OCI-M1 (cell line): ENCODE data around the gene SNAPIN.
"Not testable (repeated sequence)": the region's sequence is repeated elsewhere in the genome, so short reads cannot be mapped to it uniquely, and the experiment has no call there.

ENCODE experiments used
- DNase-seq: peaks from one replicate; lab custom pipeline; 2025; lab: John Stamatoyannopoulos, UW

The SNAPIN gene

GRCh38 chr1:153626904-153627714, 31.4 kb upstream of the SNAPIN start, which contains the start of gene S100A13:
Gene S100A13, minus strand, starts transcription at chr1:153627505. Its CDS starts 1,033 bp downstream, at chr1:153626472.
- peak; percentile 94 for DNase-seq

DNA sequence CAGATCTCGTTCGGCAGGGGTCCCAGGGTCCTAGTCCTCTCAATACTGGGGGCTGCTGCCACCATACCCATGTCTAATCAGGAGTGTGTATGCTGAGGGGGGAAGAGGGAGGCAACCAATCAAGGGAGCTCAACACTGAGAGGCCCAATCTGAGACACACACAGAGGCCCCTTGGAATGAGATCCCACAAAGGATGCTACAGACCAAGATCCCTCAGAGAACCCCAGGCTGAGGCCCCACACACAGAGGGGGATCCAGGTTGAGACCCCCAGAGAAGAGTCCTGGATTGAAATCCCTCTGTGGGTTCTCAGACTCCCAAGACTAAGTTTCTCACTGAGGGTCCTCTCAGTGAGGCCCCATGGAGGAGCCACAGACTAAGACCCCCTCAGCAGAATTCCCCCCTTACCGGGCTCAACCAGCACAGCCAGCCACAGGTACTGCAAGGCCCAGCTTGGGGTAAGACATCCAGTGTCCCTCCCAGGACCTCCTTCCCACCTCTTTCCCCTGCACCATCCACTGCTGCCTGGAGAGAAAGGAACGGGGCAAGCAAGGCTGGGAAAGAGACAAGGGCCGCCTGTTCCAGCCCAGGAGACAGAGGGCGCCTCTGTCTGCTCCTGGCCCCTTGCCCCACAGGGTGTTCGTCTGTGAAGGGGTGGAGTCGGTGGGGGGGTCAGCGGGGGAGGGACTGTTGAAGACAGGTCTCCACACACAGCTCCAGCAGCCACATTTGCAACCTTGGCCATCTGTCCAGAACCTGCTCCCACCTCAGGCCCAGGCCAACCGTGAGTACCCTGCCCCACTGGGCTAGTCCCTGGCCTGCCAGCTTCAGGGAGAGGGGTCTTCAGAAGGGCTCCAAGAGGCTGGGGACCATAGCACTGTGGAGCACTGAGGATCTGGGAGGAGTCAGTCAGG, 30.5 kb upstream of the SNAPIN start, which contains the start of gene S100A1:
Gene S100A1 (plus strand): TSS at position 720 of the 912 bp plus-strand sequence. CDS start 2,088 bp downstream, outside the sequence.
- DNase-seq, result peak; percentile 30

GRCh38 chr1:153628638-153629342, 29.7 kb upstream of the SNAPIN start:
- DNase-seq, result no peak

DNA sequence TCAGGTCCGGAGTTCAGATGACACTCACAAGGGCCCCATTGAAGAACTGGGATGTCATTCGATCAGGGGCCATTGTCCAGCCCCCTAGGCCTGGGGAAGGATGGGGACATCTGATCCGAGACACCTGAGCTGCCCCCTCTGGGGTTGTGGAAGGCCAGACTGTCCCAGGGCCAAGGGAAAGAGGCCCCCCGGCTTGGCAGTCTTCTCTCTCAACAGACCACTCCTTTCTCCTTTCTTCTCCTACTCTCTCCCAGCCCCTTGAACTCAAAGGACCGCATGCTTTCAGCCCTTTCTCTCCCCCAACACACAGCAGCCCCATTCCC, 29.2 kb upstream of the SNAPIN start:
- no peak for DNase-seq

- DNase-seq, result no peak
Measured at GRCh38 chr1:153629971-153630370, 28.5 kb upstream of the SNAPIN start.

GRCh38 chr1:153630384-153630783, 28.1 kb upstream of the SNAPIN start:
- no peak for DNase-seq

DNA sequence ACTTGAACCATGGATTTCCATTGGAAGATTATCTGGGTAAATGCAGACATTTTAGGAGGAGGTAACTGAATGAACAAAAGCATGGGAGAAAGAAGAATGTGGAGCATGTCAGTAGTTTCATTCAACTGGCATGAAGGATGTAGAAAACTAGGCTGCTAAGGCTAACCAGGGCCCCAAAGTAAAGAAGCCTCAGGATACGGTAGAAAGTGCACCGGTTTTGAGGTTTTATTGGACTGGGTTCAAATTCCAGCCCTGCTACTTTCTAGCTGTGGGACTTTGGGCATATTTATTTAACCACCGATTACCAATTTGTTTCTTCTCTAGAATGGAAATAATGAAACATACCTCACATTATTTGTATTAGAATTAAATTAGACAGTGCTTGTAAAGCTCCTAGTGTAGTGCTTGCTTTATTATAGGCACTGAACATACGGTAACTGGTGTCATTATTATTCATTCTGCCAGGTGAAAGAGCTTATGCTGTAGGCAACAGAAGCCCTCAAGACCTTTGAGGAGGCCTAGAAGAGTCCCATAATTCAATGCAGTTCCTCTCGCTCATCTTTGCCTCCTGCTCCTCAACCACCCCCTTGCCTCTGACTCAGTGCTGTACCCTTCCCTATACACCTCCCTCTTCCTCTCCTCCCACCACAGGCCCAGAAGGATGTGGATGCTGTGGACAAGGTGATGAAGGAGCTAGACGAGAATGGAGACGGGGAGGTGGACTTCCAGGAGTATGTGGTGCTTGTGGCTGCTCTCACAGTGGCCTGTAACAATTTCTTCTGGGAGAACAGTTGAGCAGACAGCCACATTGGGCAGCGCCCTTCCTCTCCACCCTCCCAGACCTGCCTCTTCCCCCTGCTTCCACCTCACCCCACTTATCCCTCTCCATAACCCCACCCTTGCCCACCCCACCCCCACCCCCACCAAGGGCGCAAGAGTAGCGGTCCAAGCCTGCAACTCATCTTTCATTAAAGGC, 27.2 kb upstream of the SNAPIN start:
- DNase-seq, result no peak

GRCh38 chr1:153633161-153633753, 25.2 kb upstream of the SNAPIN start:
- no peak for DNase-seq

DNA sequence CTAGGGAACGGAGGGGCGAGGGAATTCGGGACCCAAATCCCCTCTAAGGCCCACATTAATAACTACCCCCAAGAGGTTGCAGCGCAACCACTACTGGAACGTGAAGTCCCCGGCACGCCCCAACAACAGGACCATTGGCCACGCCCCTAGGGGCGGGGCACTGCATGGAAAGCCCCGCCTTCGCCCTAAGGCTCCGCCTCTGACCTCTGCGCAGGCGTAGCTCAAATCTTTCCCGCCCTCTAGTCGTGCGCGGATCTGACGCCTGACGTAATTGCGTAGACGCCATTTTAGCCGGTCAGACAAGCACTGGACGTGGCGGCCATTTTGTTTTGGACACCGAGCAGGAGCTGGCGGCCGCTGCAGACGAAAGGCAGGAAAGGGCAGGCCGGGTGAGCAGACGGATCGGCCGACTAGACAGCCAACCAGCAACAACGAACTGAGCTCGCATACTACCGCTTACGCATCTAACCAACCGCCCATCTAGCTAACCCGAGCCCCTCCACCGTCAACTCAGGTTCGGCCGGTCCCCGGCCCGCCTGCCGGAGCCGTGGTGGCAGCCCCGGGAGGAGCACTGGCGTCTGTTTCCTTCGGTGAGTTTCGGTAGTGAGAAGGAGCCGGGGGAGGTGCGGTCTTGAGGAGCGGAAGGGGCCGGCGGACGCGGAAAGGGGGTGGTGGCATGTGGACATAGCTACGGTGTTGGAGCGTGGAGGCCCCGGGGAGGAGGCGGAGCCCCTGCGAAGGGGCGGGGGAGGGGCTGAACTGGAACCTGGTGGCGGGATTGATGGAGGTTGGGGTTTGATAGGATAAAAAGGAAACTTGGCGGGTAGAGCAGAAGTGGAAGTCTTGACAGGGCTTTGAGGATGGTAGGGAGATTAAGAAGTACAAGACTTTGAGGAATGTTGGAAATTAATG, 24.5 kb upstream of the SNAPIN start, which contains the start of gene CHTOP:
Gene CHTOP (plus strand): TSS at position 313 of the 912 bp plus-strand sequence. CDS start 2,523 bp downstream, outside the sequence.
- DNase-seq, result peak; percentile 99

DNA sequence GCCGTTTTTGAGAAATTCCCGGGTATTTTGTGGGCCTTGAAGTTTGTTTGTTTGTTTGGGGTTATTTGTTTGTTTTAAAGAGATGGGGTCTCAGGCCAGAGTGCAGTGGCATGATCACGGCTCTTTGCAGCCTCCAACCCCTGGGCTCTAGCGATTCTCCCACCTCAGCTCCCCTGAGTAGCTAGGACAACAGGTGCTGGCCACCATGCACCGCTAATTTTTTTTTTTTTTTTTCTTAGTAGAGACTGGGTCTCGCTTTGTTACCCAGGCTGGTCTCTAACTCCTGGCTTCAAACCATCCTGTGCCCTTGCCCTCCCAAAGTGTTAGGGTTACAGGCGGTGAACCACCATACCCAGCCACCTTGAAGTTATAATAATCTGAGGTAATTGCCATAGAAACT, 22.6 kb upstream of the SNAPIN start:
- DNase-seq, result no peak

DNA sequence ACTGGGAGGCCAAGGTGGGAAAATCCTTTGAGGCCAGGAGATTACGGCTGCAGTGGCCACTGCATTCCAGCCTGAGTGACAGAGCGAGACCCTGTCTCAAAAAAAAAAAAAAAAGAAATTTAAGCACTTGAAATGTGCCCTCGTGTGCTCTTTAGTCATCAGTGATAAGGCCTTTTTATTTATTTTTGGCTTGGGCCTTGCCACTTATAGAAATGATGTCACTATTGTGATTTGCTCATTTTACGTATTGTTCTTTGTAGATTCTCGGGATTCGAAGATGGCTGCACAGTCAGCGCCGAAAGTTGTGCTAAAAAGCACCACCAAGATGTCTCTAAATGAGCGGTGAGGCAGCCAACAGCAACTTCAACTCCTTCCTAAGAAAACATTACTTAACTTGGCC, 22.2 kb upstream of the SNAPIN start:
- DNase-seq, result no peak

- DNase-seq, result no peak
Measured at GRCh38 chr1:153638261-153638660, 20.2 kb upstream of the SNAPIN start.

GRCh38 chr1:153639280-153639679, 19.2 kb upstream of the SNAPIN start:
- DNase-seq, result no peak

- DNase-seq, result not testable (repeated sequence)
Measured at GRCh38 chr1:153640213-153640612, 18.3 kb upstream of the SNAPIN start.

DNA sequence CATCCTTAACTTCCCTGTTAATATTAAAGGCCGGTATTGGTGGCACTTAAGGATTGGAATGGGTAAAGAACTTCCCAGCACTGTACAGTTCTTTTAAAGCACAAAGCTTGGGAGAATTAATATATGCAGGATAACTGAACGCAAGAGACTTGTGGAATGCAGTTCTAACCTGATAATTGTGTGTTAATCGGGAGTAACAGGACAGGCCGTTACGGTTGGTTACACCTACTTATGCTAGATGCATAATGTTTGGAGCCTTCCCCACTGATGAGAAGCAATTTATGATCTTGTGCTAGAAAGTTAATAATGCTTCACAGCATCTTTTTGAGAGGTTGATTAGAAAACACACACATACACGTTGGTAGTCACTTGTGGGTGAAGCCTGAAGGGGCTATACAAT, 17.6 kb upstream of the SNAPIN start:
- no peak for DNase-seq

- no peak for DNase-seq
Measured at GRCh38 chr1:153642161-153642560, 16.3 kb upstream of the SNAPIN start.

- no peak for DNase-seq
Measured at GRCh38 chr1:153643100-153643499, 15.4 kb upstream of the SNAPIN start.

- no peak for DNase-seq
Measured at GRCh38 chr1:153643816-153644215, 14.7 kb upstream of the SNAPIN start.

DNA sequence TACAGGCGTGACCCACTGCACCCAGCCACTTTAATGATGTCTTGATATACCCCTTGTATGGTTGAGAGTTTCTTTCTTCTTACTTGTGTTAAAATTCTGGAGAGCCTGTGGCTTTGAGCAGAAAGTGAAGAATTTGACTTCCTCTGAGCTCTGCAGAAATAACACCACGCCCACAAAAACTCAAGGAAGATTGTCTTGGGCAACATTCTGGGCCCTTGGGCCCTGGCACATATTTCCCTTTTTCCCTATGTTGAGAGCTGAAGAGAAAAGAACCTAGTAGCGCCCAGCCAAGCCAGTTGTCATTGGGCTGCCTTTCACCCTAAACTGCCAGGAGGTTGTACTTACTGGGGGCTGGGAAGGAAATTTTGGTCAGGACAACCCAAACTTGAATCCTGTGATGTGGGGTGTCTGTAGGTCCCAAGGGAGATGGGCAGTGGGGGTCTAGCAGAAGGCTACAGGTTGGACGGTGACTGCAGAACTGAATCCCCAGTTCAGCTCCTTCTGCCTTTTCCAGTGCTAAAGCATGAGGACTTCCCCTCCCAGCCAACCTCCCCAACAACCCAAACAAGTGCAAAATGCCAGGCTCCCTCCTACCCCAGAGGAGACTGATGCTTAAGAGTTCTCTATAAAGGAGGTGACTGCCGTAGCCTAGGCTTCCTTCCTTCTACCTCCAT, 11.7 kb upstream of the SNAPIN start:
- no peak for DNase-seq
